SK-N-SH treated with all-trans-retinoic acid at 6 μM for 48 hours (cell line): ENCODE results near the gene SPATA3.

Experiments
- CREB5 ChIP-seq: fragments of 250-450 bp; sonication (Bioruptor Pico); IDR thresholded peaks from 2 replicates; pipeline ENCODE4 v1.5.1; 2020; ENCODE audit warnings: low read depth, mild to moderate bottlenecking, moderate library complexity
- ESRRG ChIP-seq: fragments of 250-450 bp; sonication (Bioruptor Pico); IDR thresholded peaks from 2 replicates; pipeline ENCODE4 v1.6.1; 2021; ENCODE audit warnings: mild to moderate bottlenecking
- RARB ChIP-seq: fragments of 250-450 bp; sonication (Bioruptor Pico); IDR thresholded peaks from 2 replicates; pipeline ENCODE4 v1.8.0; 2021; ENCODE audit warnings: mild to moderate bottlenecking, moderate library complexity

- TF ChIP-seq CREB5 (CRISPR knock-in tag) (no peak), ESRRG (CRISPR knock-in tag) (no peak), RARB (CRISPR knock-in tag) (no peak)
These were observed 51.5 kb downstream of the SPATA3 start for GRCh38 chr2:231047274-231047922.
